CD4-positive, CD25-positive, alpha-beta regulatory T cell (primary cell): Measurements from ENCODE around the gene RAD51B. TPM values are rescaled to one million over a fixed set of nuclear protein-coding genes. Genes with fewer than 3 reads are reported as not detected.

ENCODE experiments used
- ATAC-seq, 2 donors: fragments of 150-1000 bp; cut with Tn5 transposase; one replicate each; pipeline ENCODE4 v1.10.0; 2021; ENCODE audit warnings: low read depth in 2 of 2, moderate number of reproducible peaks in 2 of 2, moderate library complexity in 1 of 2
- DNase-seq, 3 donors: peaks; one replicate each; pipeline versions ENCODE4 v3.0.0 to v3.0.0-alpha.2; 2012 to 2022; ENCODE audit warnings: mixed read lengths in 1 of 3
- H3K27ac ChIP-seq: one replicate; pipeline ENCODE4 v1.7.0; 2013; ENCODE audit warnings: mild to moderate bottlenecking, low read length; ENCODE audit not compliant: insufficient read depth, poor library complexity, severe bottlenecking
- H3K27me3 ChIP-seq: one replicate; pipeline ENCODE4 v1.7.0; 2013; ENCODE audit warnings: low read length; ENCODE audit not compliant: control insufficient read depth, insufficient read depth
- H3K36me3 ChIP-seq: one replicate; pipeline ENCODE4 v1.7.0; 2013; ENCODE audit warnings: mild to moderate bottlenecking, low read length, moderate library complexity; ENCODE audit not compliant: control insufficient read depth, insufficient read depth
- H3K4me1 ChIP-seq: 2 replicates; pipeline ENCODE4 v1.7.0; 2013; ENCODE audit warnings: mild to moderate bottlenecking, low read length; ENCODE audit not compliant: insufficient read depth, control insufficient read depth, poor library complexity, severe bottlenecking
- H3K4me3 ChIP-seq: one replicate; pipeline ENCODE4 v1.7.0; 2013; ENCODE audit warnings: low read depth, mild to moderate bottlenecking, low read length, moderate library complexity
- H3K9me3 ChIP-seq, 2 experiments: 1 replicate in 1 of 2; 2 replicates in 1 of 2; pipeline ENCODE4 v1.7.0; 2013; ENCODE audit warnings: low read length in 2 of 2, mild to moderate bottlenecking in 1 of 2, moderate library complexity in 1 of 2; ENCODE audit not compliant: control insufficient read depth in 2 of 2
- H3K27ac Mint-ChIP-seq, 3 donors: one replicate each; pipeline ENCODE4 v1.8.0; 2020 to 2022; ENCODE audit warnings: mild to moderate bottlenecking in 3 of 3, mixed read lengths in 3 of 3, moderate library complexity in 2 of 3
- H3K27me3 Mint-ChIP-seq: one replicate; pipeline ENCODE4 v1.8.0; 2022; ENCODE audit warnings: mild to moderate bottlenecking, mixed read lengths
- H3K36me3 Mint-ChIP-seq: one replicate; pipeline ENCODE4 v1.8.0; 2020; ENCODE audit warnings: mixed read lengths
- H3K4me1 Mint-ChIP-seq, 4 donors: one replicate each; pipeline ENCODE4 v1.8.0; 2020 to 2022; ENCODE audit warnings: mixed read lengths in 4 of 4, mild to moderate bottlenecking in 1 of 4
- H3K4me3 Mint-ChIP-seq, 4 donors: one replicate each; pipeline ENCODE4 v1.8.0; 2020 to 2022; ENCODE audit warnings: mild to moderate bottlenecking in 4 of 4, mixed read lengths in 4 of 4, moderate library complexity in 3 of 4
- H3K9me3 Mint-ChIP-seq, 7 donors: one replicate each; pipeline ENCODE4 v1.8.0; 2020 to 2022; ENCODE audit warnings: mixed read lengths in 7 of 7, mild to moderate bottlenecking in 3 of 7, moderate library complexity in 2 of 7
- polyA plus RNA-seq, 4 donors: library from polyadenylated mRNA; unstranded; fragments of 300-500 nt; fragmentation: Illumina TruSeq; gene quantifications; one replicate each; pipeline ENCODE4 v1.2.3, GENCODE V29; 2021
- total RNA-seq: library from RNA; stranded (reverse); gene quantifications from one replicate; pipeline ENCODE4 v1.2.3, GENCODE V29; 2022

The RAD51B gene
- total and polyA plus RNA-seq, 5 donors from 2014 or later, result 19.1 to 40.2 (median 28.1) TPM

- no peak for DNase-seq
- no peak overlapping the region for H3K4me3 ChIP-seq
- H3K27ac Mint-ChIP-seq, result no peak overlapping the region
- no peaks in the 10 kb centered on the region for H3K27me3 ChIP-seq
- no peaks in the 10 kb centered on the region for H3K9me3 ChIP-seq
- peaks cover 0 to 9% (median under 1%) of the 10 kb centered on the region in 4 donors for H3K4me1 Mint-ChIP-seq
- no peaks in the 10 kb centered on the region for H3K27me3 Mint-ChIP-seq
- H3K9me3 Mint-ChIP-seq, result no peaks in the 10 kb centered on the region
- H3K27ac ChIP-seq, result no peak overlapping the region
- no peak overlapping the region for H3K4me3 Mint-ChIP-seq
- H3K4me1 ChIP-seq, result no peaks in the 10 kb centered on the region
- H3K36me3 ChIP-seq, result no peaks in the 10 kb centered on the region
- no peaks in the 10 kb centered on the region for H3K36me3 Mint-ChIP-seq
- no peak for ATAC-seq
These were observed 175.0 kb downstream of the RAD51B start for GRCh38 chr14:67994531-67994930.

- no peak for DNase-seq
- no peaks in the 10 kb centered on the region for H3K9me3 ChIP-seq
- Mint-ChIP-seq H3K27ac (no peak overlapping the region), H3K4me3 (no peak overlapping the region), H3K9me3 (peaks cover 0 to 2% (median 0%) of the 10 kb centered on the region in 7 donors), H3K27me3 (no peaks in the 10 kb centered on the region), H3K36me3 (no peaks in the 10 kb centered on the region), H3K4me1 (peaks cover 0 to 9% (median under 1%) of the 10 kb centered on the region in 4 donors)
- H3K27me3 ChIP-seq, result no peaks in the 10 kb centered on the region
- H3K36me3 ChIP-seq, result no peaks in the 10 kb centered on the region
- H3K4me3 ChIP-seq, result no peak overlapping the region
- H3K27ac ChIP-seq, result no peak overlapping the region
- no peaks in the 10 kb centered on the region for H3K4me1 ChIP-seq
- ATAC-seq, result no peak
These were observed 176.7 kb downstream of the RAD51B start for GRCh38 chr14:67996235-67996634.

GRCh38 chr14:67998834-67999233, 179.3 kb downstream of the RAD51B start:
- H3K4me1 Mint-ChIP-seq, result peaks cover 0 to 9% (median 0%) of the 10 kb centered on the region in 4 donors
- no peak overlapping the region for H3K27ac Mint-ChIP-seq
- H3K9me3 ChIP-seq, result no peaks in the 10 kb centered on the region
- peaks cover 0 to 2% (median 0%) of the 10 kb centered on the region in 7 donors for H3K9me3 Mint-ChIP-seq
- no peaks in the 10 kb centered on the region for H3K36me3 Mint-ChIP-seq
- no peak overlapping the region for H3K4me3 ChIP-seq
- no peaks in the 10 kb centered on the region for H3K27me3 Mint-ChIP-seq
- ATAC-seq (no peak), DNase-seq (no peak)
- no peaks in the 10 kb centered on the region for H3K36me3 ChIP-seq
- H3K4me3 Mint-ChIP-seq, result no peak overlapping the region
- no peaks in the 10 kb centered on the region for H3K27me3 ChIP-seq
- H3K4me1 ChIP-seq, result no peaks in the 10 kb centered on the region
- no peak overlapping the region for H3K27ac ChIP-seq

GRCh38 chr14:67999290-67999689, 179.7 kb downstream of the RAD51B start:
- Mint-ChIP-seq H3K27ac (no peak overlapping the region), H3K4me1 (peaks cover 0 to 9% (median 0%) of the 10 kb centered on the region in 4 donors), H3K9me3 (peaks cover 0 to 2% (median 0%) of the 10 kb centered on the region in 7 donors), H3K4me3 (no peak overlapping the region), H3K27me3 (no peaks in the 10 kb centered on the region), H3K36me3 (no peaks in the 10 kb centered on the region)
- Histone ChIP-seq H3K4me3 (no peak overlapping the region), H3K4me1 (no peaks in the 10 kb centered on the region), H3K36me3 (no peaks in the 10 kb centered on the region), H3K9me3 (no peaks in the 10 kb centered on the region), H3K27me3 (no peaks in the 10 kb centered on the region), H3K27ac (no peak overlapping the region)
- no peak for ATAC-seq
- no peak for DNase-seq

- H3K27me3 ChIP-seq, result no peaks in the 10 kb centered on the region
- H3K4me1 Mint-ChIP-seq, result peaks cover 0 to 9% (median 0%) of the 10 kb centered on the region in 4 donors
- peaks cover 0 to 2% (median 0%) of the 10 kb centered on the region in 7 donors for H3K9me3 Mint-ChIP-seq
- no peaks in the 10 kb centered on the region for H3K36me3 Mint-ChIP-seq
- no peak overlapping the region for H3K27ac Mint-ChIP-seq
- no peaks in the 10 kb centered on the region for H3K36me3 ChIP-seq
- ATAC-seq, result no peak
- no peaks in the 10 kb centered on the region for H3K27me3 Mint-ChIP-seq
- H3K27ac ChIP-seq, result no peak overlapping the region
- no peak overlapping the region for H3K4me3 ChIP-seq
- no peaks in the 10 kb centered on the region for H3K4me1 ChIP-seq
- no peak for DNase-seq
- no peak overlapping the region for H3K4me3 Mint-ChIP-seq
- no peaks in the 10 kb centered on the region for H3K9me3 ChIP-seq
These were observed 180.3 kb downstream of the RAD51B start for GRCh38 chr14:67999705-68000384.

- Histone ChIP-seq H3K27ac (no peak overlapping the region), H3K9me3 (no peaks in the 10 kb centered on the region), H3K36me3 (no peaks in the 10 kb centered on the region), H3K4me1 (no peaks in the 10 kb centered on the region), H3K4me3 (no peak overlapping the region), H3K27me3 (no peaks in the 10 kb centered on the region)
- H3K36me3 Mint-ChIP-seq, result peaks cover under 1% of the 10 kb centered on the region
- peaks cover 0 to 9% (median 0%) of the 10 kb centered on the region in 4 donors for H3K4me1 Mint-ChIP-seq
- H3K27me3 Mint-ChIP-seq, result no peaks in the 10 kb centered on the region
- H3K9me3 Mint-ChIP-seq, result peaks cover 0 to 2% (median 0%) of the 10 kb centered on the region in 7 donors
- no peak overlapping the region for H3K27ac Mint-ChIP-seq
- no peak for DNase-seq
- no peak overlapping the region for H3K4me3 Mint-ChIP-seq
- ATAC-seq, result no peak
These were observed 180.9 kb downstream of the RAD51B start for GRCh38 chr14:68000511-68000910.

- Mint-ChIP-seq H3K9me3 (no peaks in the 10 kb centered on the region), H3K4me3 (no peak overlapping the region), H3K27ac (no peak overlapping the region), H3K27me3 (no peaks in the 10 kb centered on the region), H3K36me3 (peaks cover 4% of the 10 kb centered on the region), H3K4me1 (peaks cover 0 to 4% (median 0%) of the 10 kb centered on the region in 4 donors)
- no peak for ATAC-seq
- no peak for DNase-seq
- Histone ChIP-seq H3K4me1 (no peaks in the 10 kb centered on the region), H3K9me3 (no peaks in the 10 kb centered on the region), H3K4me3 (no peak overlapping the region), H3K27ac (no peak overlapping the region), H3K27me3 (no peaks in the 10 kb centered on the region), H3K36me3 (no peaks in the 10 kb centered on the region)
These were observed 188.9 kb downstream of the RAD51B start for GRCh38 chr14:68008491-68008890.

- Mint-ChIP-seq H3K9me3 (no peaks in the 10 kb centered on the region), H3K4me1 (peaks cover 0 to 4% (median 0%) of the 10 kb centered on the region in 4 donors), H3K27ac (no peak overlapping the region), H3K4me3 (no peak overlapping the region), H3K27me3 (no peaks in the 10 kb centered on the region), H3K36me3 (no peaks in the 10 kb centered on the region)
- Histone ChIP-seq H3K4me1 (no peaks in the 10 kb centered on the region), H3K36me3 (no peaks in the 10 kb centered on the region), H3K9me3 (no peaks in the 10 kb centered on the region), H3K27me3 (no peaks in the 10 kb centered on the region), H3K4me3 (no peak overlapping the region), H3K27ac (no peak overlapping the region)
- ATAC-seq, result no peak
- no peak for DNase-seq
These were observed 191.9 kb downstream of the RAD51B start for GRCh38 chr14:68011406-68012028.
